GM21786 (cell line): ENCODE data around the gene ZMYND19.
"Not testable (repeated sequence)": the region's sequence is repeated elsewhere in the genome, so short reads cannot be mapped to it uniquely, and the experiment has no call there.

ENCODE experiments used
- ATAC-seq: cut with Tn5 transposase; IDR thresholded peaks from one replicate; pipeline ENCODE4 v1.9.1; 2021; ENCODE audit not compliant: unreplicated experiment

The ZMYND19 gene

GRCh38 chr9:137534256-137535119 lies 55.8 kb downstream of the ZMYND19 start:
- ATAC-seq = no peak

- not testable (repeated sequence) for ATAC-seq
Observed at GRCh38 chr9:137532891-137533468, 57.3 kb downstream of the ZMYND19 start.
